ENCODE data around the gene DOCK8. TPM values are rescaled to one million over a fixed set of nuclear protein-coding genes. Genes with fewer than 3 reads are reported as not detected.

Gene DOCK8
- total and polyA plus RNA-seq, 2 of the 13 experiments (the other 11 are each of a cell fraction or from before 2014, with no cell fraction given), result 0.28 to 0.38 TPM

DNA sequence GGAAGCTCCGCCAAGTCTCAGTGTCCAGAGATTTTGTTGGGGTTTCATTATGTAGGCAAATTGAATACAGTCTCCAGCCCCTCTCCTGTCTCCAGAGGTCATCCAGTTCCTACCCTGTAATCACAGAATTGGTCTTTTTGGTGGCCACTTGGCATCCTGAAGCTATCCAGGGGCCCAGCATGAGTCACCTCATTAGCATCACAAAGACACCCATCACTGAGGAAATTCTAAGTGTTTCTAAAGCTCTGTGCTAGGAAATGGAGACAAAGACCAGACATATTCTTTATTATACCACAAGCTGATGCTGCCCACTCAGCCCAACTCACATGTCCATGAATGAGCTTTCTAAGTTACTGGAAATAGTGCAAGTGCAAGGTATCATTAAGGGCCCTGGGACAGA is 229.9 kb downstream of the DOCK8 start:
- ATAC-seq (no peak), FAIRE-seq (no peak), DNase-seq (ENCODE audit: low spot score) (no peak)
- BruUV-seq (replicated peaks), result no TSS peak
- Histone ChIP-seq H3K4me3 (replicated peaks in 1 of 3; ENCODE audit: insufficient read depth in 1 of 3, low read depth in 2 of 3, low read length in 3 of 3) (no peak overlapping the region), H3K4me1 (ENCODE audit: insufficient read depth, low read length) (no peaks in the 10 kb centered on the region), H3K27ac (ENCODE audit: extremely low read length, insufficient read depth, low read length) (no peak overlapping the region), H3K9ac (ENCODE audit: insufficient read depth, low read depth, low read length) (no peak overlapping the region), H3K36me3 (replicated peaks in 1 of 2; ENCODE audit: control insufficient read depth in 1 of 2, insufficient read depth in 2 of 2, low read length in 2 of 2) (no peaks in the 10 kb centered on the region), H3K4me2 (ENCODE audit: low read depth, low read length) (no peak overlapping the region), H3K9me3 (ENCODE audit: low read length) (no peaks in the 10 kb centered on the region), H2AFZ (ENCODE audit: low read length) (no peak overlapping the region), H3K27me3 (ENCODE audit: control insufficient read depth in 1 of 2, insufficient read depth in 2 of 2, low read length in 2 of 2) (no peaks in the 10 kb centered on the region), H3K79me2 (ENCODE audit: insufficient read depth, low read length) (no peaks in the 10 kb centered on the region), H4K20me1 (ENCODE audit: insufficient read depth, low read length) (no peaks in the 10 kb centered on the region)
- TF ChIP-seq TCF12 (IDR thresholded peaks at IDR 0.05) (no peak), TCF12 (CRISPR knock-in tag; IDR thresholded peaks at IDR 0.05) (no peak), MATR3 (CRISPR knock-in tag; IDR thresholded peaks at IDR 0.05) (no peak), ZNF746 (CRISPR knock-in tag; IDR thresholded peaks at IDR 0.05) (no peak), ASH2L (IDR thresholded peaks at IDR 0.05; ENCODE audit: insufficient read length, low read depth, low read length) (no peak), TCF7 (IDR thresholded peaks at IDR 0.05; ENCODE audit: low read depth) (no peak), ZKSCAN8 (CRISPR knock-in tag; IDR thresholded peaks at IDR 0.05; ENCODE audit: borderline replicate concordance) (no peak), ZNF709 (CRISPR knock-in tag; IDR thresholded peaks at IDR 0.05) (no peak), ZSCAN25 (CRISPR knock-in tag; IDR thresholded peaks at IDR 0.05) (no peak), CBX1 (IDR thresholded peaks at IDR 0.05; ENCODE audit: low read depth) (no peak), GTF3A (CRISPR knock-in tag; conservative IDR thresholded peaks at IDR 0.05) (no peak), HHEX (CRISPR knock-in tag; IDR thresholded peaks at IDR 0.05) (no peak), ZNF326 (CRISPR knock-in tag; IDR thresholded peaks at IDR 0.05; ENCODE audit: borderline replicate concordance) (no peak)
- in situ Hi-C loops (cut with HindIII; ENCODE audit: extremely low pct_ligation_motif_present, low pct_unique_long_range_greater_than_20kb) (no loop called here), intact Hi-C loops (cut with micrococcal nuclease; ENCODE audit: unreplicated experiment) (no loop called here)
- ChIA-PET POLR2A (no interaction called here), CTCF (ENCODE audit: low intra/inter-chr PET ratio, low total read pairs) (no interaction called here)
- WGBS (ENCODE audit: low lambda C conversion rate), result 89% methylated on average over 1 of the region's 1 CpG
